SK-N-SH (cell line): Measurements from ENCODE around the gene R3HDM2. TPM values are rescaled to one million over a fixed set of nuclear protein-coding genes. Genes with fewer than 3 reads are reported as not detected.

Experiments
- CTCF ChIA-PET: fragments of 300-600, 350-600 bp; formaldehyde crosslinking; extraction: SDS; loops from one replicate; lab custom pipeline; 2021; lab: Yijun Ruan, JAX
- POLR2A ChIA-PET: fragments of 350-600 bp; sonication (Branson Sonifier 250); formaldehyde crosslinking; extraction: SDS; loops from one replicate; lab custom pipeline; 2020; ENCODE audit warnings: antibody characterized with exemption, inconsistent platforms; lab: Yijun Ruan, JAX
- DNase-seq: peaks from one replicate; pipeline ENCODE4 v3.0.0; 2012
- H2AFZ ChIP-seq: fragments of 200-600 bp; sonication (generic); 2 replicates; pipeline ENCODE4 v1.8.1; 2016; ENCODE audit warnings: antibody characterized with exemption, mild to moderate bottlenecking, low read depth
- H3F3A ChIP-seq: fragments of 200-600 bp; sonication (generic); replicated peaks from 2 replicates; pipeline ENCODE3; 2016; ENCODE audit warnings: antibody characterized with exemption, mild to moderate bottlenecking; ENCODE audit not compliant: insufficient read depth
- H3K27ac ChIP-seq, 2 experiments: fragments of 200-500 bp in 1 of 2; fragments of 200-600 bp in 1 of 2; sonication (Bioruptor generic) in 1 of 2; sonication (generic), shearing (Covaris generic) in 1 of 2; 2 replicates each; pipeline versions ENCODE4 v1.5.1 to v1.6.1; 2014 to 2016; ENCODE audit warnings: low read depth in 2 of 2, inconsistent platforms in 1 of 2, low read length in 1 of 2, mild to moderate bottlenecking in 1 of 2, mixed read lengths in 1 of 2
- H3K27me3 ChIP-seq: fragments of 200-600 bp; sonication (generic), shearing (Covaris generic); 2 replicates; pipeline ENCODE4 v1.6.1; 2016; ENCODE audit warnings: mixed run types; ENCODE audit not compliant: insufficient read depth
- H3K36me3 ChIP-seq, 2 experiments: fragments of 200-500 bp in 1 of 2; fragments of 200-600 bp in 1 of 2; sonication (Bioruptor generic) in 1 of 2; sonication (generic) in 1 of 2; replicated peaks in 1 of 2; 2 replicates each; pipeline versions ENCODE3 to v1.5.1; 2014 to 2016; ENCODE audit warnings: low read length in 1 of 2, mild to moderate bottlenecking in 1 of 2; ENCODE audit not compliant: insufficient read depth in 2 of 2, control insufficient read depth in 1 of 2
- H3K4me1 ChIP-seq, 2 experiments: fragments of 200-500 bp in 1 of 2; fragments of 200-600 bp in 1 of 2; sonication (Bioruptor generic) in 1 of 2; sonication (generic), shearing (Covaris generic) in 1 of 2; 2 replicates each; pipeline versions ENCODE4 v1.5.1 to v1.6.1; 2014 to 2016; ENCODE audit warnings: low read depth in 1 of 2, low read length in 1 of 2, mixed run types in 1 of 2; ENCODE audit not compliant: insufficient read depth in 2 of 2, control insufficient read depth in 1 of 2
- H3K4me2 ChIP-seq: fragments of 200-600 bp; sonication (generic), shearing (Covaris generic); 2 replicates; pipeline ENCODE4 v1.6.1; 2017; ENCODE audit warnings: mixed run types
- H3K4me3 ChIP-seq, 2 experiments: fragments of 200-500 bp in 1 of 2; fragments of 200-600 bp in 1 of 2; sonication (Bioruptor generic) in 1 of 2; sonication (generic), shearing (Covaris generic) in 1 of 2; 2 replicates each; pipeline versions ENCODE4 v1.5.1 to v1.8.1; 2014 to 2016; ENCODE audit warnings: low read depth in 2 of 2, inconsistent platforms in 1 of 2, low read length in 1 of 2, mild to moderate bottlenecking in 1 of 2, mixed read lengths in 1 of 2, moderate library complexity in 1 of 2
- H3K79me2 ChIP-seq: fragments of 200-600 bp; sonication (generic); 2 replicates; pipeline ENCODE4 v1.8.1; 2017; ENCODE audit warnings: mild to moderate bottlenecking; ENCODE audit not compliant: insufficient read depth
- H3K9ac ChIP-seq: fragments of 200-600 bp; sonication (generic); 2 replicates; pipeline ENCODE4 v1.6.1; 2017; ENCODE audit warnings: mixed run types
- H3K9me2 ChIP-seq: fragments of 200-600 bp; sonication (generic); 2 replicates; pipeline ENCODE4 v1.6.1; 2017; ENCODE audit warnings: mixed run types
- H3K9me3 ChIP-seq: fragments of 200-600 bp; sonication (generic); 2 replicates; pipeline ENCODE4 v1.6.1; 2017; ENCODE audit warnings: mixed run types, mild to moderate bottlenecking, moderate library complexity
- H4K20me1 ChIP-seq: fragments of 200-600 bp; sonication (generic); 2 replicates; pipeline ENCODE4 v1.6.1; 2017; ENCODE audit warnings: mild to moderate bottlenecking, mixed run types; ENCODE audit not compliant: insufficient read depth
- CHD2 ChIP-seq: fragments of 150-350 bp; IDR thresholded peaks from 2 replicates; pipeline ENCODE4 v1.6.1; 2018; ENCODE audit warnings: low read length; ENCODE audit not compliant: partially characterized antibody
- EZH2phosphoT487 ChIP-seq: fragments of 200-600 bp; sonication (generic); IDR thresholded peaks from 2 replicates; pipeline ENCODE4 v1.6.1; 2017; ENCODE audit warnings: low read depth, mixed run types, mild to moderate bottlenecking, antibody characterized with exemption, moderate library complexity, borderline replicate concordance
- FOSL2 ChIP-seq: IDR thresholded peaks from 2 replicates; pipeline ENCODE4 v1.4.0; 2012; ENCODE audit warnings: low read depth, mild to moderate bottlenecking, moderate library complexity, borderline replicate concordance
- FOXM1 ChIP-seq: IDR thresholded peaks from 2 replicates; pipeline ENCODE4 v1.4.0; 2012; ENCODE audit warnings: low read depth, mild to moderate bottlenecking
- GABPA ChIP-seq: IDR thresholded peaks from 2 replicates; pipeline ENCODE4 v1.4.0; 2012; ENCODE audit warnings: low read depth, mild to moderate bottlenecking
- GATA2 ChIP-seq: sonication (generic); formaldehyde crosslinking; IDR thresholded peaks from 2 replicates; pipeline ENCODE4 v1.5.0; 2020; ENCODE audit warnings: mild to moderate bottlenecking, missing genetic modification reagents
- JUND ChIP-seq: IDR thresholded peaks from 2 replicates; pipeline ENCODE4 v1.4.0; 2012
- MAX ChIP-seq: IDR thresholded peaks from 2 replicates; pipeline ENCODE4 v1.4.0; 2012; ENCODE audit warnings: low read depth
- MEF2A ChIP-seq: IDR thresholded peaks from 2 replicates; pipeline ENCODE4 v1.4.0; 2012; ENCODE audit warnings: low read depth, borderline replicate concordance
- MXI1 ChIP-seq: IDR thresholded peaks from 2 replicates; pipeline ENCODE4 v1.6.1; 2012; ENCODE audit warnings: mild to moderate bottlenecking, low read depth, low read length, improper control_type of control experiment
- PBX3 ChIP-seq: IDR thresholded peaks from 2 replicates; pipeline ENCODE4; 2012
- POLR2AphosphoS5 ChIP-seq: IDR thresholded peaks from 2 replicates; pipeline ENCODE4 v1.6.1; 2012; ENCODE audit warnings: low read depth, low read length
- RCOR1 ChIP-seq: fragments of 150-350 bp; IDR thresholded peaks from 2 replicates; pipeline ENCODE4 v1.6.1; 2017; ENCODE audit warnings: antibody characterized with exemption, low read length
- REST ChIP-seq: IDR thresholded peaks from 2 replicates; pipeline ENCODE4 v1.6.1; 2012; ENCODE audit warnings: mild to moderate bottlenecking, low read depth, low read length, moderate library complexity
- RFX5 ChIP-seq: IDR thresholded peaks from 2 replicates; pipeline ENCODE4 v1.6.1; 2012; ENCODE audit warnings: mild to moderate bottlenecking, improper control_type of control experiment, low read length
- TAF1 ChIP-seq: IDR thresholded peaks from 2 replicates; pipeline ENCODE4 v1.6.1; 2012; ENCODE audit warnings: low read depth, mild to moderate bottlenecking, low read length, moderate library complexity, borderline replicate concordance
- TCF12 ChIP-seq: IDR thresholded peaks from 2 replicates; pipeline ENCODE4 v1.4.0; 2012
- TEAD4 ChIP-seq: IDR thresholded peaks from 2 replicates; pipeline ENCODE4 v1.4.0; 2012; ENCODE audit warnings: mild to moderate bottlenecking, borderline replicate concordance; ENCODE audit not compliant: insufficient read depth
- USF1 ChIP-seq: IDR thresholded peaks from 2 replicates; pipeline ENCODE4 v1.4.0; 2012; ENCODE audit warnings: low read depth, borderline replicate concordance
- USF2 ChIP-seq: fragments of 150-350 bp; IDR thresholded peaks from 2 replicates; pipeline ENCODE4 v1.6.1; 2017; ENCODE audit warnings: antibody characterized with exemption, low read length, low read depth, borderline replicate concordance
- WGBS: methylation state at CpG from one replicate; pipeline ENCODE4 v1.1.6; 2017; ENCODE audit warnings: low lambda C conversion rate; 5-methylcytosine and 5-hydroxymethylcytosine counted together
- polyA plus RNA-seq, 3 experiments: library from polyadenylated mRNA; depleted of rRNA; stranded (reverse); fragments of >200 nt; gene quantifications; 2 replicates each; pipeline ENCODE4 v1.2.3, GENCODE V29; 2012

The R3HDM2 gene
- polyA plus RNA-seq, 1 of the 3 experiments (the other 2 are of a cell fraction): 23.1 TPM

GRCh38 chr12:57450057-57450456 is 19.2 kb upstream of the R3HDM2 start:
- H3K27me3 ChIP-seq: no peaks in the 10 kb centered on the region
- H3K4me2 ChIP-seq: no peak overlapping the region
- no peaks in the 10 kb centered on the region for H3F3A ChIP-seq
- ChIA-PET CTCF (interaction anchor here (0.8 to 13.7 kb wide), 7 partner anchors 9 to 237 kb away, joined by 3 to 391 read pairs (median 50); partner anchors contain the start of gene GLI1), POLR2A (no interaction called here)
- 89% methylated on average over 3 of the region's 3 CpGs for WGBS
- H3K36me3 ChIP-seq: no peaks in the 10 kb centered on the region
- no peaks in the 10 kb centered on the region for H3K79me2 ChIP-seq
- H2AFZ ChIP-seq: no peak overlapping the region
- H3K9me3 ChIP-seq: no peaks in the 10 kb centered on the region
- no peak overlapping the region for H3K4me3 ChIP-seq
- H3K27ac ChIP-seq: no peak overlapping the region
- no peak for DNase-seq
- no peak overlapping the region for H3K9ac ChIP-seq
- H3K4me1 ChIP-seq: peaks cover 6 to 9% of the 10 kb centered on the region in 2 experiments; a peak in 2 of 4 replicates
- H3K9me2 ChIP-seq: no peaks in the 10 kb centered on the region
- TF ChIP-seq RFX5 (no peak), MAX (no peak), RCOR1 (no peak), MEF2A (no peak), FOSL2 (no peak), USF2 (no peak), CHD2 (no peak), JUND (no peak), MXI1 (no peak), TCF12 (no peak), TAF1 (no peak), PBX3 (no peak), EZH2phosphoT487 (no peak), GATA2 (CRISPR knock-in tag) (no peak), TEAD4 (no peak), GABPA (no peak), FOXM1 (no peak), POLR2AphosphoS5 (no peak), REST (no peak), USF1 (no peak)
- TF ChIP-seq, all 33 proteins: peak for 0
- no peaks in the 10 kb centered on the region for H4K20me1 ChIP-seq
